Osteoblast (primary cell): ENCODE measurements around the gene ARF5. TPM values are rescaled to one million over a fixed set of nuclear protein-coding genes. Genes with fewer than 3 reads are reported as not detected.
"Not testable (repeated sequence)": the region's sequence is repeated elsewhere in the genome, so short reads cannot be mapped to it uniquely, and the experiment has no call there.

Experiments used
- DNase-seq: peaks from one replicate; pipeline ENCODE4 v3.0.0; 2011; ENCODE audit warnings: low spot score, mixed read lengths; ENCODE audit not compliant: insufficient read length; ENCODE audit errors: missing footprints
- H2AFZ ChIP-seq: 2 replicates; pipeline ENCODE4 v1.6.0; 2011; ENCODE audit warnings: mild to moderate bottlenecking, low read length
- H3K27ac ChIP-seq: 2 replicates; pipeline ENCODE4 v1.5.1; 2011; ENCODE audit warnings: mild to moderate bottlenecking, low read depth, low read length, moderate library complexity
- H3K27me3 ChIP-seq: 2 replicates; pipeline ENCODE4 v1.6.0; 2012; ENCODE audit warnings: mild to moderate bottlenecking, control low read depth, inconsistent platforms, low read length, moderate library complexity; ENCODE audit not compliant: insufficient read depth
- H3K36me3 ChIP-seq: 2 replicates; pipeline ENCODE4 v1.5.1; 2011; ENCODE audit warnings: mild to moderate bottlenecking, low read length, control low read depth, moderate library complexity; ENCODE audit not compliant: insufficient read depth
- H3K4me1 ChIP-seq: 2 replicates; pipeline ENCODE4 v1.5.1; 2011; ENCODE audit warnings: mild to moderate bottlenecking, low read length, control low read depth, moderate library complexity; ENCODE audit not compliant: insufficient read depth
- H3K4me2 ChIP-seq: 2 replicates; pipeline ENCODE4 v1.6.0; 2011; ENCODE audit warnings: mild to moderate bottlenecking, low read length; ENCODE audit not compliant: insufficient read depth
- H3K4me3 ChIP-seq: fragments of 200-600 bp; sonication (generic); 3 replicates; pipeline ENCODE4 v1.5.1; 2012; ENCODE audit warnings: mild to moderate bottlenecking, low read length, inconsistent platforms; ENCODE audit not compliant: insufficient read depth
- H3K79me2 ChIP-seq: 2 replicates; pipeline ENCODE4 v1.6.0; 2012; ENCODE audit warnings: mild to moderate bottlenecking, low read length, control low read depth, inconsistent platforms; ENCODE audit not compliant: insufficient read depth
- H3K9me3 ChIP-seq: 2 replicates; pipeline ENCODE4 v1.5.1; 2011; ENCODE audit warnings: low read depth, low read length, control low read depth
- H4K20me1 ChIP-seq: 2 replicates; pipeline ENCODE4 v1.6.0; 2012; ENCODE audit warnings: mild to moderate bottlenecking, low read length, control low read depth; ENCODE audit not compliant: insufficient read depth
- CTCF ChIP-seq: IDR thresholded peaks from 2 replicates; pipeline ENCODE4 v1.5.1; 2011; ENCODE audit warnings: mild to moderate bottlenecking, low read depth, low read length, moderate library complexity; ENCODE audit errors: extremely low read depth
- total RNA-seq: library from RNA; depleted of rRNA; stranded (reverse); fragments of >200 nt; gene quantifications from 2 replicates; pipeline ENCODE4 v1.2.3, GENCODE V29; 2012

Gene ARF5
- 146 and 147 TPM in 2 replicates for total RNA-seq

GRCh38 chr7:127588019-127588696 lies at the start of gene ARF5:
ARF5 (plus strand) TSS chr7:127588411; CDS start chr7:127588499, 88 bp downstream.
- peaks cover 29% of the 10 kb centered on the region for H3K4me1 ChIP-seq
- TF ChIP-seq CTCF: no peak

GRCh38 chr7:127539116-127539515 lies 49.1 kb upstream of the ARF5 start:
- Histone ChIP-seq H3K79me2 (no peaks in the 10 kb centered on the region), H3K4me2 (no peak overlapping the region), H3K4me1 (no peaks in the 10 kb centered on the region), H3K27me3 (peaks cover 28% of the 10 kb centered on the region), H3K36me3 (no peaks in the 10 kb centered on the region), H3K9me3 (no peaks in the 10 kb centered on the region), H3K27ac (no peak overlapping the region), H4K20me1 (no peaks in the 10 kb centered on the region), H2AFZ (no peak overlapping the region), H3K4me3 (no peak overlapping the region)
- no peak for DNase-seq
- no peak for TF ChIP-seq CTCF

More at GRCh38 chr7:127588019-127588696, at the start of gene ARF5:
- Histone ChIP-seq H3K27ac (peak within 1 kb of the TSS; percentile 72), H3K4me3 (peak within 1 kb of the TSS; percentile 91), H3K36me3 (peaks cover 20% of the 10 kb centered on the region), H4K20me1 (peaks cover 30% of the 10 kb centered on the region), H3K9me3 (no peaks in the 10 kb centered on the region), H3K27me3 (no peaks in the 10 kb centered on the region), H3K4me2 (peak within 1 kb of the TSS; percentile 87), H3K79me2 (peaks cover 38% of the 10 kb centered on the region), H2AFZ (peak within 1 kb of the TSS; percentile 94)
- DNase-seq: peak; percentile 99

GRCh38 chr7:127540461-127540860 lies 47.8 kb upstream of the ARF5 start:
- not testable (repeated sequence) for DNase-seq, H2AFZ ChIP-seq, H3K36me3 ChIP-seq, H3K9me3 ChIP-seq, H3K27ac ChIP-seq, H3K4me2 ChIP-seq, H3K4me3 ChIP-seq, H3K4me1 ChIP-seq, H4K20me1 ChIP-seq, H3K79me2 ChIP-seq
- H3K27me3 ChIP-seq: peaks cover 24% of the 10 kb centered on the region

- H3K27ac ChIP-seq: no peak overlapping the region
- H3K9me3 ChIP-seq: no peaks in the 10 kb centered on the region
- no peak overlapping the region for H3K4me3 ChIP-seq
- no peaks in the 10 kb centered on the region for H4K20me1 ChIP-seq
- no peaks in the 10 kb centered on the region for H3K4me1 ChIP-seq
- H2AFZ ChIP-seq: no peak overlapping the region
- H3K4me2 ChIP-seq: no peak overlapping the region
- no peak for TF ChIP-seq CTCF
- peaks cover 13% of the 10 kb centered on the region for H3K27me3 ChIP-seq
- no peaks in the 10 kb centered on the region for H3K79me2 ChIP-seq
- no peak for DNase-seq
- H3K36me3 ChIP-seq: no peaks in the 10 kb centered on the region
Observed at GRCh38 chr7:127541548-127541947, 46.7 kb upstream of the ARF5 start.
